SK-N-SH treated with all-trans-retinoic acid at 6 μM for 48 hours (cell line): Measurements from ENCODE around the gene EPOP.
"Not testable (repeated sequence)": the region's sequence is repeated elsewhere in the genome, so short reads cannot be mapped to it uniquely, and the experiment has no call there.

Experiments
- ATAC-seq: fragments of 200-7000 bp; cut with Tn5 transposase; 3 replicates; pipeline ENCODE4 v1.9.1; 2020; ENCODE audit warnings: mild to moderate bottlenecking, moderate library complexity
- ARNTL ChIP-seq: fragments of 450-650 bp; formaldehyde crosslinking; IDR thresholded peaks from 2 replicates; pipeline ENCODE4 v1.5.0; 2020; ENCODE audit warnings: low read depth, mild to moderate bottlenecking, moderate library complexity, borderline replicate concordance
- CREB5 ChIP-seq: fragments of 250-450 bp; sonication (Bioruptor Pico); IDR thresholded peaks from 2 replicates; pipeline ENCODE4 v1.5.1; 2020; ENCODE audit warnings: low read depth, mild to moderate bottlenecking, moderate library complexity
- CSDC2 ChIP-seq: fragments of 250-450 bp; sonication (Bioruptor Pico); IDR thresholded peaks from 2 replicates; pipeline ENCODE4 v1.5.0; 2020; ENCODE audit warnings: mild to moderate bottlenecking, moderate library complexity
- ESRRG ChIP-seq: fragments of 250-450 bp; sonication (Bioruptor Pico); IDR thresholded peaks from 2 replicates; pipeline ENCODE4 v1.6.1; 2021; ENCODE audit warnings: mild to moderate bottlenecking
- GLIS3 ChIP-seq: fragments of 250-450 bp; sonication (Bioruptor Pico); IDR thresholded peaks from 2 replicates; pipeline ENCODE4 v1.5.0; 2020; ENCODE audit warnings: mild to moderate bottlenecking, moderate library complexity
- ISL1 ChIP-seq: fragments of 250-450 bp; sonication (Bioruptor Pico); IDR thresholded peaks from 2 replicates; pipeline ENCODE4 v2.1.2; 2022; ENCODE audit warnings: mild to moderate bottlenecking, moderate library complexity
- OSR1 ChIP-seq: fragments of 250-450 bp; sonication (Bioruptor Pico); IDR thresholded peaks from 2 replicates; pipeline ENCODE4 v1.8.0; 2022; ENCODE audit warnings: moderate library complexity, mild to moderate bottlenecking, inconsistent platforms
- POU6F1 ChIP-seq: fragments of 250-450 bp; sonication (Bioruptor Pico); IDR thresholded peaks from 2 replicates; pipeline ENCODE4 v1.8.0; 2021; ENCODE audit warnings: low read depth, mild to moderate bottlenecking, moderate library complexity, borderline replicate concordance
- PPARA ChIP-seq: fragments of 250-450 bp; sonication (Bioruptor Pico); IDR thresholded peaks from 2 replicates; pipeline ENCODE4 v1.5.0; 2020; ENCODE audit warnings: mild to moderate bottlenecking, borderline replicate concordance
- RARB ChIP-seq: fragments of 250-450 bp; sonication (Bioruptor Pico); IDR thresholded peaks from 2 replicates; pipeline ENCODE4 v1.8.0; 2021; ENCODE audit warnings: mild to moderate bottlenecking, moderate library complexity
- SNAI2 ChIP-seq: fragments of 250-450 bp; sonication (Bioruptor Pico); IDR thresholded peaks from 2 replicates; pipeline ENCODE4 v1.5.0; 2020; ENCODE audit warnings: mild to moderate bottlenecking, moderate library complexity
- TCF4 ChIP-seq: fragments of 250-450 bp; sonication (Bioruptor Pico); IDR thresholded peaks from 2 replicates; pipeline ENCODE4 v1.8.0; 2021; ENCODE audit warnings: mild to moderate bottlenecking, moderate library complexity, borderline replicate concordance
- TOX ChIP-seq: fragments of 250-450 bp; sonication (Bioruptor Pico); IDR thresholded peaks from 2 replicates; pipeline ENCODE4 v1.8.0; 2021; ENCODE audit warnings: mild to moderate bottlenecking, moderate library complexity, borderline replicate concordance
- ZC3H10 ChIP-seq: fragments of 250-450 bp; sonication (Bioruptor Pico); IDR thresholded peaks from 2 replicates; pipeline ENCODE4 v1.5.1; 2021; ENCODE audit warnings: mild to moderate bottlenecking, moderate library complexity
- ZFP3 ChIP-seq: fragments of 250-450 bp; sonication (Bioruptor Pico); IDR thresholded peaks from 2 replicates; pipeline ENCODE4 v1.5.0; 2020; ENCODE audit warnings: mild to moderate bottlenecking, moderate library complexity
- ZFP30 ChIP-seq: fragments of 450-650 bp; formaldehyde crosslinking; IDR thresholded peaks from 2 replicates; pipeline ENCODE4 v1.5.0; 2022; ENCODE audit warnings: mild to moderate bottlenecking, moderate library complexity
- ZNF565 ChIP-seq: fragments of 450-650 bp; formaldehyde crosslinking; conservative IDR thresholded peaks from 2 replicates; pipeline ENCODE4 v1.5.0; 2020; ENCODE audit warnings: low read depth, mild to moderate bottlenecking, moderate library complexity
- ZNF70 ChIP-seq: fragments of 450-650 bp; formaldehyde crosslinking; IDR thresholded peaks from 2 replicates; pipeline ENCODE4 v1.5.0; 2020; ENCODE audit warnings: mild to moderate bottlenecking, moderate library complexity
- ZNF8 ChIP-seq: fragments of 450-650 bp; formaldehyde crosslinking; IDR thresholded peaks from 2 replicates; pipeline ENCODE4 v1.5.0; 2020; ENCODE audit warnings: mild to moderate bottlenecking, moderate library complexity
- TF ChIP-seq, protein P1 (sequence below): fragments of 250-450 bp; sonication (Bioruptor Pico); IDR thresholded peaks from 2 replicates; pipeline ENCODE4 v1.5.0; 2020; ENCODE audit warnings: mild to moderate bottlenecking, moderate library complexity
- TF ChIP-seq, protein P2 (sequence below): fragments of 250-450 bp; sonication (Bioruptor Pico); IDR thresholded peaks from 2 replicates; pipeline ENCODE4 v1.8.0; 2020; ENCODE audit warnings: mild to moderate bottlenecking, moderate library complexity, borderline replicate concordance

The EPOP gene

DNA sequence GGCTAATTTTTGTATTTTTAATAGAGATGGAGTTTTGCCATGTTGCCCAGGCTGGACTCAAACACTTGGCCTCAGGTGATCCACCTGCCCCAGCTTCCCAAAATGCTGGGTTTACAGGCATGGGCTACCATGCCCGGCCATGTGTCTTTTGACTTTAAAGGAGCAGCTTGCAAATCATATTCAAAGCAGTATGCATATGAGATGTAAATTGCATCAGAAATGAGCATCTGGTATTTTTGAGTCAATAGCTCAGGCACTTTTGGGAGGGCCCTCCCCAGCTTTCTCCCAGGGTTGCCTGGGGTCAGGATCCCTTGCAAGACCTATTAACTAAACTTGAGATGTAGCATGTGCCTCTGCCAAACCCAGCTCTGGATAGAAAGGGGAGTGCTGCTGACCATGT is 21.5 kb downstream of the EPOP start:
- ATAC-seq: no peak
- TF ChIP-seq ZNF70 (CRISPR knock-in tag) (no peak), ZFP3 (CRISPR knock-in tag) (no peak), ARNTL (CRISPR knock-in tag) (no peak), ZNF565 (CRISPR knock-in tag) (no peak), TCF4 (CRISPR knock-in tag) (no peak), ZNF8 (no peak), POU6F1 (CRISPR knock-in tag) (no peak), ZFP30 (no peak), CSDC2 (CRISPR knock-in tag) (no peak), TOX (CRISPR knock-in tag) (no peak)
- TF ChIP-seq, protein P1, sequence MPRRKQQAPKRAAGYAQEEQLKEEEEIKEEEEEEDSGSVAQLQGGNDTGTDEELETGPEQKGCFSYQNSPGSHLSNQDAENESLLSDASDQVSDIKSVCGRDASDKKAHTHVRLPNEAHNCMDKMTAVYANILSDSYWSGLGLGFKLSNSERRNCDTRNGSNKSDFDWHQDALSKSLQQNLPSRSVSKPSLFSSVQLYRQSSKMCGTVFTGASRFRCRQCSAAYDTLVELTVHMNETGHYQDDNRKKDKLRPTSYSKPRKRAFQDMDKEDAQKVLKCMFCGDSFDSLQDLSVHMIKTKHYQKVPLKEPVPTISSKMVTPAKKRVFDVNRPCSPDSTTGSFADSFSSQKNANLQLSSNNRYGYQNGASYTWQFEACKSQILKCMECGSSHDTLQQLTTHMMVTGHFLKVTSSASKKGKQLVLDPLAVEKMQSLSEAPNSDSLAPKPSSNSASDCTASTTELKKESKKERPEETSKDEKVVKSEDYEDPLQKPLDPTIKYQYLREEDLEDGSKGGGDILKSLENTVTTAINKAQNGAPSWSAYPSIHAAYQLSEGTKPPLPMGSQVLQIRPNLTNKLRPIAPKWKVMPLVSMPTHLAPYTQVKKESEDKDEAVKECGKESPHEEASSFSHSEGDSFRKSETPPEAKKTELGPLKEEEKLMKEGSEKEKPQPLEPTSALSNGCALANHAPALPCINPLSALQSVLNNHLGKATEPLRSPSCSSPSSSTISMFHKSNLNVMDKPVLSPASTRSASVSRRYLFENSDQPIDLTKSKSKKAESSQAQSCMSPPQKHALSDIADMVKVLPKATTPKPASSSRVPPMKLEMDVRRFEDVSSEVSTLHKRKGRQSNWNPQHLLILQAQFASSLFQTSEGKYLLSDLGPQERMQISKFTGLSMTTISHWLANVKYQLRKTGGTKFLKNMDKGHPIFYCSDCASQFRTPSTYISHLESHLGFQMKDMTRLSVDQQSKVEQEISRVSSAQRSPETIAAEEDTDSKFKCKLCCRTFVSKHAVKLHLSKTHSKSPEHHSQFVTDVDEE (CRISPR knock-in tag): no peak

GRCh38 chr17:38650653-38651173 is 24.0 kb downstream of the EPOP start:
- ATAC-seq: not testable (repeated sequence)

DNA sequence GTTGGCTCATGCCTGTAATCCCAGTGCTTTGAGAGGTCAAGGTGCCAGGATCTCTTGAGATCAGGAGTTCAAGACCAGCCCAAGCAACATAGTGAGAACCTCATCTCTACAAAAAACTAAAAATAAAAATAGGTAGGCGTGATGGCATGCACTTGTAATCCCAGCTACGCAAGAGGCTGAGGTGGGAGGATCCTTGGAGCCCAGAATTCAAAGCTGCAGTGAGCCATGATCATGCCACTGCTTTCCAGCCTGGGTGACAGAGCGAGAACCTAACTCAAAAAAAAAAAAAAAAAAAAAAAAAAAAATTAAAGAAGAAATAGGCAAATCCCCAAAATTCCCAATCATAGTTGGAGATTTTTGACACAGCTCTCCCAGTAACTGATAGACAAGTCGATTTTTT is 36.8 kb downstream of the EPOP start:
- no peak for TF ChIP-seq ZNF565 (CRISPR knock-in tag)
- no peak for TF ChIP-seq CSDC2 (CRISPR knock-in tag)
- TF ChIP-seq ZC3H10 (CRISPR knock-in tag): no peak
- no peak for TF ChIP-seq ARNTL (CRISPR knock-in tag)
- no peak for TF ChIP-seq PPARA
- no peak for TF ChIP-seq OSR1 (CRISPR knock-in tag)
- TF ChIP-seq POU6F1 (CRISPR knock-in tag): no peak
- no peak for TF ChIP-seq ZFP30
- TF ChIP-seq ISL1 (CRISPR knock-in tag): no peak
- no peak for TF ChIP-seq TCF4 (CRISPR knock-in tag)
- TF ChIP-seq, protein P1 (CRISPR knock-in tag): no peak
- TF ChIP-seq, protein P2, sequence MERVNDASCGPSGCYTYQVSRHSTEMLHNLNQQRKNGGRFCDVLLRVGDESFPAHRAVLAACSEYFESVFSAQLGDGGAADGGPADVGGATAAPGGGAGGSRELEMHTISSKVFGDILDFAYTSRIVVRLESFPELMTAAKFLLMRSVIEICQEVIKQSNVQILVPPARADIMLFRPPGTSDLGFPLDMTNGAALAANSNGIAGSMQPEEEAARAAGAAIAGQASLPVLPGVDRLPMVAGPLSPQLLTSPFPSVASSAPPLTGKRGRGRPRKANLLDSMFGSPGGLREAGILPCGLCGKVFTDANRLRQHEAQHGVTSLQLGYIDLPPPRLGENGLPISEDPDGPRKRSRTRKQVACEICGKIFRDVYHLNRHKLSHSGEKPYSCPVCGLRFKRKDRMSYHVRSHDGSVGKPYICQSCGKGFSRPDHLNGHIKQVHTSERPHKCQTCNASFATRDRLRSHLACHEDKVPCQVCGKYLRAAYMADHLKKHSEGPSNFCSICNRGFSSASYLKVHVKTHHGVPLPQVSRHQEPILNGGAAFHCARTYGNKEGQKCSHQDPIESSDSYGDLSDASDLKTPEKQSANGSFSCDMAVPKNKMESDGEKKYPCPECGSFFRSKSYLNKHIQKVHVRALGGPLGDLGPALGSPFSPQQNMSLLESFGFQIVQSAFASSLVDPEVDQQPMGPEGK (CRISPR knock-in tag): no peak
- TF ChIP-seq ZFP3 (CRISPR knock-in tag): no peak
- TF ChIP-seq TOX (CRISPR knock-in tag): no peak
- TF ChIP-seq SNAI2: no peak
- no peak for TF ChIP-seq ESRRG (CRISPR knock-in tag)
- TF ChIP-seq ZNF8: no peak
- TF ChIP-seq GLIS3 (CRISPR knock-in tag): no peak
- TF ChIP-seq RARB (CRISPR knock-in tag): no peak
- no peak for TF ChIP-seq CREB5 (CRISPR knock-in tag)
- TF ChIP-seq, all 23 proteins: peak for 0
- no peak for ATAC-seq
